Liver (tissue), 9 donors: ENCODE data around the gene PDK1. TPM values are rescaled to one million over a fixed set of nuclear protein-coding genes. Genes with fewer than 3 reads are reported as not detected.

Experiments used
- DNase-seq: peaks from one replicate; pipeline ENCODE4 v3.0.0-alpha.2; 2017; ENCODE audit warnings: low spot score
- H3K27ac ChIP-seq, 2 donors: one replicate each; pipeline ENCODE4 v1.7.0; 2013; ENCODE audit warnings: inconsistent platforms in 2 of 2, low read length in 2 of 2, control low read depth in 1 of 2, low read depth in 1 of 2, mild to moderate bottlenecking in 1 of 2
- H3K27me3 ChIP-seq, 4 donors: one replicate each; pipeline versions ENCODE4 v1.6.1 to v1.7.0; 2013; ENCODE audit warnings: low read length in 3 of 4, inconsistent platforms in 1 of 4, mild to moderate bottlenecking in 1 of 4, moderate library complexity in 1 of 4; ENCODE audit not compliant: control insufficient read depth in 4 of 4, insufficient read depth in 4 of 4
- H3K36me3 ChIP-seq, 4 donors: one replicate each; pipeline versions ENCODE4 v1.6.1 to v1.7.0; 2013; ENCODE audit warnings: low read length in 3 of 4, mild to moderate bottlenecking in 3 of 4, low read depth in 1 of 4, moderate library complexity in 1 of 4; ENCODE audit not compliant: control insufficient read depth in 4 of 4, insufficient read depth in 3 of 4
- H3K4me1 ChIP-seq, 4 donors: one replicate each; pipeline versions ENCODE4 v1.6.1 to v1.7.0; 2013; ENCODE audit warnings: low read length in 3 of 4, mild to moderate bottlenecking in 3 of 4, moderate library complexity in 1 of 4; ENCODE audit not compliant: control insufficient read depth in 4 of 4, insufficient read depth in 4 of 4
- H3K4me3 ChIP-seq, 3 donors: one replicate each; pipeline versions ENCODE4 v1.6.1 to v1.7.0; 2013; ENCODE audit warnings: low read length in 3 of 3, control low read depth in 1 of 3, low read depth in 1 of 3, mild to moderate bottlenecking in 1 of 3
- H3K9ac ChIP-seq, 2 donors: one replicate each; pipeline ENCODE4 v1.7.0; 2013; ENCODE audit warnings: low read length in 2 of 2, mild to moderate bottlenecking in 2 of 2, moderate library complexity in 2 of 2, control low read depth in 1 of 2, low read depth in 1 of 2
- H3K9me3 ChIP-seq, 4 donors: one replicate each; pipeline versions ENCODE4 v1.6.1 to v1.7.0; 2013; ENCODE audit warnings: low read length in 3 of 4; ENCODE audit not compliant: control insufficient read depth in 4 of 4
- EGR1 ChIP-seq, 2 donors: IDR thresholded peaks; 2 replicates each; pipeline ENCODE4 v1.6.1; 2016 to 2018; ENCODE audit warnings: antibody characterized with exemption in 2 of 2, low read depth in 2 of 2
- FOXA1 ChIP-seq: IDR thresholded peaks from 2 replicates; pipeline ENCODE4 v1.6.1; 2016; ENCODE audit warnings: antibody characterized with exemption
- FOXA2 ChIP-seq: IDR thresholded peaks from 2 replicates; pipeline ENCODE4 v1.6.1; 2016; ENCODE audit warnings: antibody characterized with exemption
- GABPA ChIP-seq, 2 donors: IDR thresholded peaks in 1 of 2; conservative IDR thresholded peaks in 1 of 2; 2 replicates each; pipeline ENCODE4 v1.6.1; 2016; ENCODE audit warnings: antibody characterized with exemption in 2 of 2, mild to moderate bottlenecking in 1 of 2, moderate library complexity in 1 of 2
- HNF4A ChIP-seq, 2 donors: conservative IDR thresholded peaks; 2 replicates each; pipeline ENCODE4 v1.6.1; 2016; ENCODE audit warnings: antibody characterized with exemption in 2 of 2, mild to moderate bottlenecking in 2 of 2
- HNF4G ChIP-seq: IDR thresholded peaks from 2 replicates; pipeline ENCODE4 v1.6.1; 2016; ENCODE audit warnings: antibody characterized with exemption
- NR2F2 ChIP-seq: IDR thresholded peaks from 2 replicates; pipeline ENCODE4 v1.6.1; 2016; ENCODE audit warnings: antibody characterized with exemption
- RAD21 ChIP-seq, 2 donors: IDR thresholded peaks; 2 replicates each; pipeline ENCODE4 v1.6.1; 2016; ENCODE audit warnings: antibody characterized with exemption in 2 of 2, mild to moderate bottlenecking in 2 of 2
- RXRA ChIP-seq, 2 donors: IDR thresholded peaks; 2 replicates each; pipeline ENCODE4 v1.6.1; 2017 to 2018; ENCODE audit warnings: antibody characterized with exemption in 2 of 2, mild to moderate bottlenecking in 1 of 2
- SP1 ChIP-seq: IDR thresholded peaks from 2 replicates; pipeline ENCODE4 v1.6.1; 2018; ENCODE audit warnings: antibody characterized with exemption, mild to moderate bottlenecking
- YY1 ChIP-seq: IDR thresholded peaks from 2 replicates; pipeline ENCODE4 v1.6.1; 2016; ENCODE audit warnings: antibody characterized with exemption, mild to moderate bottlenecking
- WGBS: extraction: QIAGEN DNeasy Blood & Tissue Kit; methylation state at CpG from one replicate; pipeline ENCODE4 v1.1.7; 2013; 5-methylcytosine and 5-hydroxymethylcytosine counted together
- polyA plus RNA-seq, 2 donors: library from polyadenylated mRNA; stranded (reverse) in 1 of 2; unstranded in 1 of 2; fragments of 200-250 nt in 1 of 2; fragments of >200 nt in 1 of 2; fragmentation: Nextera tagmentation in 1 of 2; extraction: Ambion mirVana in 1 of 2; gene quantifications; one replicate each; pipeline versions ENCODE4 v1.2.1 to v1.2.3, GENCODE V29; 2013 to 2015
- total RNA-seq, 2 donors: library from RNA; depleted of rRNA; stranded (reverse); fragments of >200 nt; gene quantifications; one replicate each; pipeline ENCODE4 v1.2.3, GENCODE V29; 2014
- TF ChIP-seq, protein P1 (sequence below): IDR thresholded peaks from 2 replicates; pipeline ENCODE4 v1.6.1; 2016; ENCODE audit warnings: antibody characterized with exemption
- TF ChIP-seq, protein P2 (sequence below): IDR thresholded peaks from 2 replicates; pipeline ENCODE4 v1.6.1; 2016; ENCODE audit warnings: antibody characterized with exemption
- TF ChIP-seq, protein P3 (sequence below): IDR thresholded peaks from 2 replicates; pipeline ENCODE4 v1.6.1; 2016; ENCODE audit warnings: antibody characterized with exemption
- TF ChIP-seq, protein P4 (sequence below): fragments of 150-350 bp; IDR thresholded peaks from 2 replicates; pipeline ENCODE4 v1.5.1; 2017; ENCODE audit warnings: improper control_type of control experiment, low read depth, low read length; ENCODE audit not compliant: missing input control
- TF ChIP-seq, protein P5 (sequence below): IDR thresholded peaks from 2 replicates; pipeline ENCODE4 v1.6.1; 2016; ENCODE audit warnings: antibody characterized with exemption, mild to moderate bottlenecking
- donor health status: healthy.
- donor health status: healthy.
- donor health status: healthy.
- donor health status: healthy.
- donor health status: healthy.

The PDK1 gene
- total and polyA plus RNA-seq, 4 donors, result 4.7 to 10.9 (median 7.8) TPM

DNA sequence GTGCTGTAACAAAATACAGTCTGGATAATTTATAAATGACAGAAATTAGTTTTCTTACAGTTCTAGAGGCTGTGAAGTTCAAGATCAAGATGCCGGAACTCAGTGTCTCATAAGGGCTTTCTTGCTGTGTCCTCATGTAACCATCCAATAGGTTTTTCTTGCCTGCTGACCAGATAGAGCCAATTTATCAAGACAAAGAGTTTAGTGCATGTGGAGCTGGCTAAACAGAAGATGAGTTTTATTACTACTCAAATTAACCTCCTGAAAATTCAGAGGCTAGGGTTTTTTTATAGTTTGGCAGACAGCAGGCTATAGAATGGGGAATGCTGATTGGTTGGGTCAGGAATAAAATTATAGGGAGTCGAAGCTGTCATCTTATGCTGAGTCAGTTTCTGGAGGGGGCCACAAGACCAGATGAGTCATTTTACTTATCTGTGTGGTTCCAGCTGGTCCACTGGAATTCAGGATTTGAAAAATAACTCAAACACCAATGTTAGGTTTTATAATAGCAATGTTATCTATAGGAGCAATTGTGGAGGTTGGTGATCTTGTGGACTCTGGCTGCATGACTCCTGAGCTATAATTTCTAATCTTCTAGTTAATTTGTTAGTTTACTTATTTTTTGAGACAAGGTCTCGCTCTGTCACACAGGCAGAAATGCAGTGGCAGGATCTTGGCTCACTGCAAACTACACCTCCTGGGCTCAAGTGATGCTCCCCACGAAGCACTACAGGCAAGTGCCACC is 3.2 kb upstream of the PDK1 start (continued):
- TF ChIP-seq, protein P1, sequence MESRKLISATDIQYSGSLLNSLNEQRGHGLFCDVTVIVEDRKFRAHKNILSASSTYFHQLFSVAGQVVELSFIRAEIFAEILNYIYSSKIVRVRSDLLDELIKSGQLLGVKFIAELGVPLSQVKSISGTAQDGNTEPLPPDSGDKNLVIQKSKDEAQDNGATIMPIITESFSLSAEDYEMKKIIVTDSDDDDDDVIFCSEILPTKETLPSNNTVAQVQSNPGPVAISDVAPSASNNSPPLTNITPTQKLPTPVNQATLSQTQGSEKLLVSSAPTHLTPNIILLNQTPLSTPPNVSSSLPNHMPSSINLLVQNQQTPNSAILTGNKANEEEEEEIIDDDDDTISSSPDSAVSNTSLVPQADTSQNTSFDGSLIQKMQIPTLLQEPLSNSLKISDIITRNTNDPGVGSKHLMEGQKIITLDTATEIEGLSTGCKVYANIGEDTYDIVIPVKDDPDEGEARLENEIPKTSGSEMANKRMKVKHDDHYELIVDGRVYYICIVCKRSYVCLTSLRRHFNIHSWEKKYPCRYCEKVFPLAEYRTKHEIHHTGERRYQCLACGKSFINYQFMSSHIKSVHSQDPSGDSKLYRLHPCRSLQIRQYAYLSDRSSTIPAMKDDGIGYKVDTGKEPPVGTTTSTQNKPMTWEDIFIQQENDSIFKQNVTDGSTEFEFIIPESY, result no peak
- TF ChIP-seq NR2F2 (no peak), GABPA (IDR thresholded peaks at IDR 0.05 in 1 of 2, conservative IDR thresholded peaks at IDR 0.05 in 1 of 2) (no peak)

DNA sequence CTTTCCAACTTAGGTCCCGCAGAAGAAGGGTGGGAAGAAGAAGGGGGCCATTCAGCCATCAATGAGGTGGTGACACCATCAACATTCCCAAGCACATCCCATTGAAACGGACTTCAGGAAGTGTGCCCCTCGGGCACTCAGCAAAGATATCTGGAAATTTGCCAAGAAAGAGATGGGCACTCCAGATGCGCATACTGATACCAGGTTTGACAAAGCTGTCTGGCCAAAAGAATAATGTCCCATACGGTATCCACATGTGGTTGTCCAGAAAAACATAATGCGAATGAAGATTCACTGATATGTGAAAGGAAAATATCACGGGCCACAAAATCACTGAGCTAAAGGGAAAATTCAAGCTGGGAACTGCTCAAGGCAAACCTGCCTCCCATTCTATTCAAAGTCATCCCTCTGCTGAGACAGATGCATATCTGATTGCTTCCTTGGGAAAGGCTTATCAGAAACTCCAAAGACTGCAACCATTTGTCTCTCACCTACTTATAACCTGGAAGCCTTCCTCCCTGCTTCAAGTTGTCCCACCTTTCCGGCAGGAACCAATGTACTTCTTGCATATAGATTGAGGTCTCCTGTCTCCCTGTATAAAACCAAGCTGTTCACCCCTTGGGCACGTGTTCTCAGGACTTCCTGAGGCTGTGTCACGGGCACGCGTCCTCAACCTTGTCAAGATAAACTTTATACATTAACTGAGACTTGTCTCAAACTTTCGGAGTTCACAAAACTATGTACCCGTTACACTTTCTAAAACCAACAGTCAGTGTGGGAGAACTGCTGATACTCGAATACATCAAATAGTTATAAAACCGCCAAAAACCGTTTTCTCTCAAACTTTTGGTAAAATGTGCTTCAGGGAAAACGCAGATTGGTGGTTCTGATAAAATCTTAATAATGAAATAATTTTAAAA is 1.3 kb upstream of the PDK1 start:
- H3K27ac ChIP-seq, result peak overlapping the region; percentile 97
- TF ChIP-seq, protein P2, sequence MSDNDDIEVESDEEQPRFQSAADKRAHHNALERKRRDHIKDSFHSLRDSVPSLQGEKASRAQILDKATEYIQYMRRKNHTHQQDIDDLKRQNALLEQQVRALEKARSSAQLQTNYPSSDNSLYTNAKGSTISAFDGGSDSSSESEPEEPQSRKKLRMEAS, result no peak
- TF ChIP-seq EGR1 (IDR thresholded peaks at IDR 0.05; ENCODE audit: low read depth in 2 of 2), result no peak
- TF ChIP-seq, protein P3, sequence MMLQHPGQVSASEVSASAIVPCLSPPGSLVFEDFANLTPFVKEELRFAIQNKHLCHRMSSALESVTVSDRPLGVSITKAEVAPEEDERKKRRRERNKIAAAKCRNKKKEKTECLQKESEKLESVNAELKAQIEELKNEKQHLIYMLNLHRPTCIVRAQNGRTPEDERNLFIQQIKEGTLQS, result no peak
- TF ChIP-seq, protein P4, sequence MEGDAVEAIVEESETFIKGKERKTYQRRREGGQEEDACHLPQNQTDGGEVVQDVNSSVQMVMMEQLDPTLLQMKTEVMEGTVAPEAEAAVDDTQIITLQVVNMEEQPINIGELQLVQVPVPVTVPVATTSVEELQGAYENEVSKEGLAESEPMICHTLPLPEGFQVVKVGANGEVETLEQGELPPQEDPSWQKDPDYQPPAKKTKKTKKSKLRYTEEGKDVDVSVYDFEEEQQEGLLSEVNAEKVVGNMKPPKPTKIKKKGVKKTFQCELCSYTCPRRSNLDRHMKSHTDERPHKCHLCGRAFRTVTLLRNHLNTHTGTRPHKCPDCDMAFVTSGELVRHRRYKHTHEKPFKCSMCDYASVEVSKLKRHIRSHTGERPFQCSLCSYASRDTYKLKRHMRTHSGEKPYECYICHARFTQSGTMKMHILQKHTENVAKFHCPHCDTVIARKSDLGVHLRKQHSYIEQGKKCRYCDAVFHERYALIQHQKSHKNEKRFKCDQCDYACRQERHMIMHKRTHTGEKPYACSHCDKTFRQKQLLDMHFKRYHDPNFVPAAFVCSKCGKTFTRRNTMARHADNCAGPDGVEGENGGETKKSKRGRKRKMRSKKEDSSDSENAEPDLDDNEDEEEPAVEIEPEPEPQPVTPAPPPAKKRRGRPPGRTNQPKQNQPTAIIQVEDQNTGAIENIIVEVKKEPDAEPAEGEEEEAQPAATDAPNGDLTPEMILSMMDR, result no peak
- no peak for TF ChIP-seq HNF4G
- TF ChIP-seq, protein P5, sequence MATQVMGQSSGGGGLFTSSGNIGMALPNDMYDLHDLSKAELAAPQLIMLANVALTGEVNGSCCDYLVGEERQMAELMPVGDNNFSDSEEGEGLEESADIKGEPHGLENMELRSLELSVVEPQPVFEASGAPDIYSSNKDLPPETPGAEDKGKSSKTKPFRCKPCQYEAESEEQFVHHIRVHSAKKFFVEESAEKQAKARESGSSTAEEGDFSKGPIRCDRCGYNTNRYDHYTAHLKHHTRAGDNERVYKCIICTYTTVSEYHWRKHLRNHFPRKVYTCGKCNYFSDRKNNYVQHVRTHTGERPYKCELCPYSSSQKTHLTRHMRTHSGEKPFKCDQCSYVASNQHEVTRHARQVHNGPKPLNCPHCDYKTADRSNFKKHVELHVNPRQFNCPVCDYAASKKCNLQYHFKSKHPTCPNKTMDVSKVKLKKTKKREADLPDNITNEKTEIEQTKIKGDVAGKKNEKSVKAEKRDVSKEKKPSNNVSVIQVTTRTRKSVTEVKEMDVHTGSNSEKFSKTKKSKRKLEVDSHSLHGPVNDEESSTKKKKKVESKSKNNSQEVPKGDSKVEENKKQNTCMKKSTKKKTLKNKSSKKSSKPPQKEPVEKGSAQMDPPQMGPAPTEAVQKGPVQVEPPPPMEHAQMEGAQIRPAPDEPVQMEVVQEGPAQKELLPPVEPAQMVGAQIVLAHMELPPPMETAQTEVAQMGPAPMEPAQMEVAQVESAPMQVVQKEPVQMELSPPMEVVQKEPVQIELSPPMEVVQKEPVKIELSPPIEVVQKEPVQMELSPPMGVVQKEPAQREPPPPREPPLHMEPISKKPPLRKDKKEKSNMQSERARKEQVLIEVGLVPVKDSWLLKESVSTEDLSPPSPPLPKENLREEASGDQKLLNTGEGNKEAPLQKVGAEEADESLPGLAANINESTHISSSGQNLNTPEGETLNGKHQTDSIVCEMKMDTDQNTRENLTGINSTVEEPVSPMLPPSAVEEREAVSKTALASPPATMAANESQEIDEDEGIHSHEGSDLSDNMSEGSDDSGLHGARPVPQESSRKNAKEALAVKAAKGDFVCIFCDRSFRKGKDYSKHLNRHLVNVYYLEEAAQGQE, result no peak
- TF ChIP-seq GABPA (IDR thresholded peaks at IDR 0.05 in 1 of 2, conservative IDR thresholded peaks at IDR 0.05 in 1 of 2), result no peak
- TF ChIP-seq RXRA (IDR thresholded peaks at IDR 0.05), result no peak
- TF ChIP-seq, protein P1, result no peak
- TF ChIP-seq HNF4A (conservative IDR thresholded peaks at IDR 0.05), result no peak
- no peak for TF ChIP-seq RAD21 (IDR thresholded peaks at IDR 0.05)
- no peak for TF ChIP-seq FOXA1
- no peak for TF ChIP-seq YY1
- TF ChIP-seq SP1, result no peak
- no peak for TF ChIP-seq FOXA2
- H3K9me3 ChIP-seq, result no peaks in the 10 kb centered on the region
- no peaks in the 10 kb centered on the region for H3K27me3 ChIP-seq
- peaks cover 0 to 14% (median 3%) of the 10 kb centered on the region in 4 donors for H3K4me1 ChIP-seq
- H3K9ac ChIP-seq, result peak overlapping the region; percentile 20 to 64
- no peaks in the 10 kb centered on the region for H3K36me3 ChIP-seq
- DNase-seq, result no peak
- WGBS, result 68% methylated on average over 18 of the region's 18 CpGs
- peak overlapping the region in 1 of 3 donors; percentile 95 for H3K4me3 ChIP-seq
